Panc1 (cell line): ENCODE data around the gene MAP2K5. TPM values are rescaled to one million over a fixed set of nuclear protein-coding genes. Genes with fewer than 3 reads are reported as not detected.
A peak's percentile ranks its signal among the peaks of the same experiment; 100 is the strongest.

Experiments
- ATAC-seq: fragments of 200-7000 bp; cut with Tn5 transposase; 2 replicates; pipeline ENCODE4 v1.9.1; 2020; ENCODE audit warnings: mild to moderate bottlenecking, moderate library complexity
- BruUV-seq: library from RNA; stranded (reverse); fragments of 400-500 nt; replicated peaks from 2 replicates; lab custom pipeline; 2021; lab: Mats Ljungman, UMichigan
- CTCF ChIA-PET: fragments of 300-600 bp; sonication (Branson Sonifier 250); formaldehyde crosslinking; loops from one replicate; lab custom pipeline; 2022; ENCODE audit warnings: antibody characterized with exemption; lab: Charles Lee
- POLR2A ChIA-PET: fragments of 300-600 bp; sonication (Branson Sonifier 250); formaldehyde crosslinking; loops from one replicate; lab custom pipeline; 2022; ENCODE audit warnings: antibody characterized with exemption; lab: Charles Lee
- DNase-seq: peaks from one replicate; pipeline ENCODE4 v3.0.0-alpha.2; 2010; ENCODE audit warnings: low read depth, low spot score
- H3K27ac ChIP-seq: 2 replicates; pipeline ENCODE4 v1.5.1; 2011; ENCODE audit warnings: mild to moderate bottlenecking, low read length, inconsistent platforms
- H3K27me3 ChIP-seq: fragments of 200-500 bp; sonication (Bioruptor generic); 2 replicates; pipeline ENCODE4 v1.6.0; 2014; ENCODE audit warnings: low read length, inconsistent platforms; ENCODE audit not compliant: control insufficient read depth, insufficient read depth
- H3K36me3 ChIP-seq: fragments of 200-500 bp; sonication (Bioruptor generic); 2 replicates; pipeline ENCODE4 v1.5.1; 2014; ENCODE audit warnings: inconsistent platforms, mild to moderate bottlenecking, low read length, moderate library complexity; ENCODE audit not compliant: control insufficient read depth, insufficient read depth
- H3K4me1 ChIP-seq: 2 replicates; pipeline ENCODE4 v1.5.1; 2011; ENCODE audit warnings: inconsistent platforms, mild to moderate bottlenecking, low read length, moderate library complexity; ENCODE audit not compliant: control insufficient read depth, insufficient read depth
- H3K4me3 ChIP-seq, 2 experiments: 2 replicates each; pipeline ENCODE4 v1.5.1; 2011 to 2012; ENCODE audit warnings: low read depth in 2 of 2, low read length in 2 of 2, mild to moderate bottlenecking in 2 of 2, inconsistent platforms in 1 of 2, moderate library complexity in 1 of 2
- H3K9me3 ChIP-seq: fragments of 200-500 bp; sonication (Bioruptor generic); 2 replicates; pipeline ENCODE4 v1.5.1; 2014; ENCODE audit warnings: low read depth, mild to moderate bottlenecking, inconsistent platforms, low read length, moderate library complexity; ENCODE audit not compliant: control insufficient read depth, insufficient read depth
- CTCF ChIP-seq: fragments of 450-650 bp; IDR thresholded peaks from 2 replicates; pipeline ENCODE4 v1.5.1; 2017; ENCODE audit warnings: mild to moderate bottlenecking
- POLR2AphosphoS5 ChIP-seq: IDR thresholded peaks from 2 replicates; pipeline ENCODE4 v1.6.1; 2012; ENCODE audit warnings: mild to moderate bottlenecking, low read depth, low read length, moderate library complexity
- REST ChIP-seq, 2 experiments: IDR thresholded peaks; 2 replicates each; pipeline ENCODE4 v1.6.1; 2011 to 2012; ENCODE audit warnings: low read depth in 2 of 2, control low read depth in 1 of 2, low read length in 1 of 2, mild to moderate bottlenecking in 1 of 2, moderate library complexity in 1 of 2; ENCODE audit not compliant: insufficient read depth in 1 of 2
- SIN3A ChIP-seq: IDR thresholded peaks from 2 replicates; pipeline ENCODE4 v1.6.1; 2012; ENCODE audit warnings: low read depth, mild to moderate bottlenecking, low read length, moderate library complexity, borderline replicate concordance; ENCODE audit not compliant: insufficient read depth
- TCF7L2 ChIP-seq: IDR thresholded peaks from 2 replicates; pipeline ENCODE4 v1.6.1; 2011; ENCODE audit warnings: mild to moderate bottlenecking, low read depth, low read length, inconsistent platforms
- in situ Hi-C: cut with HindIII; loops from 2 replicates; pipeline ENCODE4 v1.10.0; 2016; ENCODE audit warnings: low sequenced_read_pairs, low pct_unique_long_range_greater_than_20kb
- intact Hi-C: fragments of 100-400 bp; cut with micrococcal nuclease; formaldehyde crosslinking; loops from one replicate; pipeline ENCODE4 v1.10.0; 2022; ENCODE audit not compliant: unreplicated experiment
- total RNA-seq: library from RNA; stranded (reverse); gene quantifications from one replicate; pipeline ENCODE4 v1.2.1, GENCODE V29; 2021; ENCODE audit not compliant: unreplicated experiment

MAP2K5 gene
- total RNA-seq, 1 experiment from 2014 or later, result 18.3 TPM

- ChIA-PET CTCF (interaction anchor here (0.7 kb wide), 1 partner anchor 1343 kb away, joined by 8 read pairs; no protein-coding TSS in a partner anchor), POLR2A (no interaction called here)
- Histone ChIP-seq H3K9me3 (no peaks in the 10 kb centered on the region), H3K27ac (peak overlapping the region; percentile 89), H3K4me3 (peak overlapping the region; percentile 81 to 85; a peak in 3 of 4 replicates), H3K36me3 (no peaks in the 10 kb centered on the region), H3K4me1 (peaks cover 74% of the 10 kb centered on the region), H3K27me3 (no peaks in the 10 kb centered on the region)
- DNase-seq (no peak), ATAC-seq (no peak)
- intact Hi-C loops (no loop called here), in situ Hi-C loops (no loop called here)
- TF ChIP-seq CTCF, result no peak
- TF ChIP-seq SIN3A, result no peak
- no peak; the same call in 1 of the 2 replicates for TF ChIP-seq POLR2AphosphoS5
- no peak for TF ChIP-seq TCF7L2
- BruUV-seq, result no TSS peak
Measured at GRCh38 chr15:67841513-67841762, 298.9 kb downstream of the MAP2K5 start.

- intact Hi-C loops (no loop called here), in situ Hi-C loops (no loop called here)
- H3K4me1 ChIP-seq, result peaks cover 58% of the 10 kb centered on the region
- ChIA-PET CTCF (no interaction called here), POLR2A (no interaction called here)
- TF ChIP-seq CTCF, result no peak
- no peak for TF ChIP-seq POLR2AphosphoS5
- no peak for TF ChIP-seq SIN3A
- no peak for TF ChIP-seq REST (IDR thresholded peaks at IDR 0.05; ENCODE audit: insufficient read depth in 1 of 2, low read depth in 2 of 2, low read length in 1 of 2)
- TF ChIP-seq TCF7L2, result no peak
- H3K27ac ChIP-seq, result peak overlapping the region; percentile 85
- H3K4me3 ChIP-seq, result no peak overlapping the region
- no TSS peak for BruUV-seq
- H3K9me3 ChIP-seq, result no peaks in the 10 kb centered on the region
- no peaks in the 10 kb centered on the region for H3K36me3 ChIP-seq
- ATAC-seq (no peak), DNase-seq (no peak)
- no peaks in the 10 kb centered on the region for H3K27me3 ChIP-seq
Measured at GRCh38 chr15:67843092-67843501, 300.6 kb downstream of the MAP2K5 start.
